Esophagus squamous epithelium (tissue), 4 donors: ENCODE measurements around the gene NXN.

Source experiments
- POLR2A ChIP-seq, 4 donors: fragments of 450-650 bp; IDR thresholded peaks; one replicate each; pipeline ENCODE4 v1.6.1; 2017; ENCODE audit warnings: antibody characterized with exemption in 4 of 4, mild to moderate bottlenecking in 4 of 4, moderate library complexity in 3 of 4
- TF ChIP-seq, protein P1 (sequence below), 6 experiments: fragments of 450-650 bp in 4 of 6; fragments of 200-600 bp in 2 of 6; sonication (generic) in 2 of 6; IDR thresholded peaks; one replicate each; pipeline ENCODE4 v1.5.1; 2016 to 2019; ENCODE audit warnings: antibody characterized with exemption in 6 of 6, mild to moderate bottlenecking in 4 of 6, moderate library complexity in 4 of 6

DNA sequence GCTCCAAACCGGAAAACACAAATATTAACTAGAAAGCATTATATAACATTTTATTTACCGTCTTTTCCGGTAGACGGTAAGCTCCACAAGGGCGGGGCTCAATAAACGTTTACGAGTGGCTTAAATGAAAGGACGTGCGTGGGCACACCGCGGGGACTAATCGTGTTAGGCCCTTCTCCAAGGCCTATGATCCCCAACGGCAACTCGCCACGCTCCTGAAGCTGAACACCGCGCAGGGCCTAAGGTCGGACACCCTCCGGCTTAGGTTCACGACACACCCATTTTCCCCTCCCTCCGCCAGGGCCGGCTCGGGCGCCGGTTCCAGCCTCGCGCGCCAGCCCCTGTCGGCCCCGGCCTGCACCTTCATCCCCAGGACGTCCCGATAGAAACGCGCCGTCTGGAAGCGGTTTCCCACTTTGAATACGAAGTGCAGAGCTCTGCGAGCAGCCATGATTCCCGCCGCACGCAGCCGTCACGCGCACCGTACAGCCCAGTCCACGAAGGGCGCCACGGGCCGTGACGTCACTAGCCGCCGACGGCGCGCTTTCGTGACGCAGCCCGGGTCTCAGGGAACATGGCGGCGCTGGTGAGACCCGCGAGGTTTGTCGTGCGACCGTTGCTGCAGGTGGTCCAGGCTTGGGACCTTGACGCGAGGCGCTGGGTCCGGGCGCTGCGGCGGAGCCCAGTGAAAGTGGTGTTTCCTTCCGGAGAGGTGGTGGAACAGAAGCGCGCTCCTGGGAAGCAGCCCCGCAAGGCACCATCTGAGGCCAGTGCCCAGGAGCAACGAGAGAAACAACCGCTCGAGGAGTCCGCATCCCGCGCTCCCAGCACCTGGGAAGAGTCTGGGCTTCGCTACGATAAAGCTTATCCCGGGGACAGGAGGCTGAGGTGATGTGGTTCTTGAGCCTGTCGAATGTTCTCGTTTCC, 197.5 kb downstream of the NXN start, which contains the start of the genes GLOD4 and MRM3:
- TF ChIP-seq, protein P1, sequence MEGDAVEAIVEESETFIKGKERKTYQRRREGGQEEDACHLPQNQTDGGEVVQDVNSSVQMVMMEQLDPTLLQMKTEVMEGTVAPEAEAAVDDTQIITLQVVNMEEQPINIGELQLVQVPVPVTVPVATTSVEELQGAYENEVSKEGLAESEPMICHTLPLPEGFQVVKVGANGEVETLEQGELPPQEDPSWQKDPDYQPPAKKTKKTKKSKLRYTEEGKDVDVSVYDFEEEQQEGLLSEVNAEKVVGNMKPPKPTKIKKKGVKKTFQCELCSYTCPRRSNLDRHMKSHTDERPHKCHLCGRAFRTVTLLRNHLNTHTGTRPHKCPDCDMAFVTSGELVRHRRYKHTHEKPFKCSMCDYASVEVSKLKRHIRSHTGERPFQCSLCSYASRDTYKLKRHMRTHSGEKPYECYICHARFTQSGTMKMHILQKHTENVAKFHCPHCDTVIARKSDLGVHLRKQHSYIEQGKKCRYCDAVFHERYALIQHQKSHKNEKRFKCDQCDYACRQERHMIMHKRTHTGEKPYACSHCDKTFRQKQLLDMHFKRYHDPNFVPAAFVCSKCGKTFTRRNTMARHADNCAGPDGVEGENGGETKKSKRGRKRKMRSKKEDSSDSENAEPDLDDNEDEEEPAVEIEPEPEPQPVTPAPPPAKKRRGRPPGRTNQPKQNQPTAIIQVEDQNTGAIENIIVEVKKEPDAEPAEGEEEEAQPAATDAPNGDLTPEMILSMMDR (IDR thresholded peaks at IDR 0.05) = peak in 4 of 6 experiments; percentile 17 to 58 (median 47)
- TF ChIP-seq POLR2A (IDR thresholded peaks at IDR 0.05) = peak in 2 of 4 donors; percentile 74 to 85
